Stimulated activated CD4-positive, alpha-beta T cell treated with anti-CD3 and anti-CD28 coated beads, Interleukin-4, amount 100 ng/mL, for 4 hours (primary cell): ENCODE data around the gene ECM1.

ENCODE experiments used
- DNase-seq, 2 experiments: peaks; one replicate each; pipeline ENCODE4 v3.0.0-alpha.2; 2020

ECM1 gene

GRCh38 chr1:150513351-150513791, 5.5 kb downstream of the ECM1 start:
- DNase-seq = no peak

GRCh38 chr1:150514260-150514659, 6.4 kb downstream of the ECM1 start:
- DNase-seq = no peak

- DNase-seq = no peak
Observed at GRCh38 chr1:150514913-150515327, 7.0 kb downstream of the ECM1 start.

GRCh38 chr1:150515328-150516049, 7.6 kb downstream of the ECM1 start, which contains the start of gene FALEC:
TSS of gene FALEC (plus strand) at chr1:150515752.
- peak; percentile 88 to 89 for DNase-seq

GRCh38 chr1:150516050-150516591, 8.2 kb downstream of the ECM1 start:
- no peak for DNase-seq

- DNase-seq = no peak
Observed at GRCh38 chr1:150516616-150517015, 8.7 kb downstream of the ECM1 start.

- DNase-seq = no peak
Observed at GRCh38 chr1:150521196-150521968, 13.5 kb downstream of the ECM1 start.

GRCh38 chr1:150525348-150525747, 17.4 kb downstream of the ECM1 start:
- no peak for DNase-seq

GRCh38 chr1:150528196-150528595, 20.3 kb downstream of the ECM1 start:
- DNase-seq = no peak

- no peak for DNase-seq
Observed at GRCh38 chr1:150529017-150529416, 21.1 kb downstream of the ECM1 start.

GRCh38 chr1:150530491-150531159, 22.7 kb downstream of the ECM1 start:
- no peak for DNase-seq

- no peak for DNase-seq
Observed at GRCh38 chr1:150532860-150533259, 25.0 kb downstream of the ECM1 start.

GRCh38 chr1:150534002-150534401, 26.1 kb downstream of the ECM1 start:
- no peak for DNase-seq

GRCh38 chr1:150535511-150536287, 27.8 kb downstream of the ECM1 start:
- DNase-seq = no peak

- no peak for DNase-seq
Observed at GRCh38 chr1:150536836-150537731, 29.2 kb downstream of the ECM1 start.

GRCh38 chr1:150537732-150538684, 30.1 kb downstream of the ECM1 start:
- no peak for DNase-seq

GRCh38 chr1:150543500-150544143, 35.7 kb downstream of the ECM1 start:
- DNase-seq = no peak

- DNase-seq = no peak
Observed at GRCh38 chr1:150544204-150544603, 36.3 kb downstream of the ECM1 start.

- no peak for DNase-seq
Observed at GRCh38 chr1:150545486-150546032, 37.6 kb downstream of the ECM1 start.
